Aorta (tissue), 5 donors: ENCODE data around the gene RRM1. TPM values are rescaled to one million over a fixed set of nuclear protein-coding genes. Genes with fewer than 3 reads are reported as not detected.
"Not testable (repeated sequence)": the region's sequence is repeated elsewhere in the genome, so short reads cannot be mapped to it uniquely, and the experiment has no call there.

Experiments used
- ATAC-seq: fragments of 200-7000 bp; cut with Tn5 transposase; one replicate; pipeline ENCODE4 v1.9.1; 2022; ENCODE audit warnings: moderate library complexity; ENCODE audit not compliant: low FRiP score
- DNase-seq, 2 donors: peaks; one replicate each; pipeline ENCODE4 v3.0.0-alpha.2; 2020
- H3K27ac ChIP-seq, 2 donors: one replicate each; pipeline ENCODE4 v1.5.1; 2013; ENCODE audit warnings: low read length in 2 of 2, mild to moderate bottlenecking in 2 of 2, moderate library complexity in 2 of 2, control low read depth in 1 of 2, inconsistent platforms in 1 of 2, low read depth in 1 of 2
- H3K27me3 ChIP-seq, 2 donors: one replicate each; pipeline ENCODE4 v1.6.1; 2013; ENCODE audit warnings: control low read depth in 1 of 2, low read length in 1 of 2, mild to moderate bottlenecking in 1 of 2, moderate library complexity in 1 of 2; ENCODE audit not compliant: insufficient read depth in 2 of 2, control insufficient read depth in 1 of 2
- H3K36me3 ChIP-seq, 2 donors: one replicate each; pipeline ENCODE4 v1.6.1; 2013; ENCODE audit warnings: control low read depth in 1 of 2, low read length in 1 of 2, mild to moderate bottlenecking in 1 of 2; ENCODE audit not compliant: insufficient read depth in 2 of 2, control insufficient read depth in 1 of 2
- H3K4me1 ChIP-seq, 2 donors: one replicate each; pipeline ENCODE4 v1.6.1; 2013; ENCODE audit warnings: low read length in 2 of 2, control low read depth in 1 of 2, mild to moderate bottlenecking in 1 of 2, moderate library complexity in 1 of 2; ENCODE audit not compliant: insufficient read depth in 2 of 2, control insufficient read depth in 1 of 2
- H3K4me3 ChIP-seq, 2 donors: one replicate each; pipeline ENCODE4 v1.5.1; 2013; ENCODE audit warnings: low read length in 2 of 2, control low read depth in 1 of 2, mild to moderate bottlenecking in 1 of 2
- H3K9me3 ChIP-seq: one replicate; pipeline ENCODE4 v1.6.1; 2013; ENCODE audit warnings: mild to moderate bottlenecking, low read length; ENCODE audit not compliant: control insufficient read depth
- WGBS, 2 donors: extraction: QIAGEN DNeasy Blood & Tissue Kit; methylation state at CpG; one replicate each; pipeline ENCODE4 v1.1.7; 2013; 5-methylcytosine and 5-hydroxymethylcytosine counted together
- intact Hi-C, 2 donors: fragments of 100-400 bp; cut with DNase I; formaldehyde crosslinking; loops; one replicate each; pipeline versions ENCODE4 v1.14.2 to v1.15.0; 2022
- polyA plus RNA-seq, 2 donors: library from polyadenylated mRNA; stranded (reverse); fragments of 200-250 nt; gene quantifications; one replicate each; pipeline ENCODE4 v1.2.3, GENCODE V29; 2013
- total RNA-seq, 2 donors: library from RNA; stranded (reverse); fragmentation: NEBNext Ultra II Directional; extraction: Animal tissue kit (Norgen Biotek cat#: 25700); gene quantifications; one replicate each; pipeline ENCODE4 v1.2.1, GENCODE V29; 2021
- donor health status: healthy with polysubstance abuse.
- donor health status: Bipolar disorder and iron deficiency.
- donor health status: DM: no; HTN: no; CAD: no.
- donor health status: DM: no; HTN: no; CAD: no.
- donor health status: DM: yes; HTN: yes; CAD: no.

Gene RRM1
- total and polyA plus RNA-seq, 4 donors, result 17.0 to 33.5 (median 21.7) TPM

GRCh38 chr11:4134806-4135205 lies 40.2 kb downstream of the RRM1 start:
- Histone ChIP-seq H3K27me3 (no peaks in the 10 kb centered on the region), H3K4me3 (no peak overlapping the region), H3K27ac (no peak overlapping the region), H3K9me3 (no peaks in the 10 kb centered on the region), H3K36me3 (peaks cover 3 to 11% of the 10 kb centered on the region in 2 donors), H3K4me1 (no peaks in the 10 kb centered on the region)
- DNase-seq (no peak), ATAC-seq (no peak)
- intact Hi-C loops, result no loop called here

DNA sequence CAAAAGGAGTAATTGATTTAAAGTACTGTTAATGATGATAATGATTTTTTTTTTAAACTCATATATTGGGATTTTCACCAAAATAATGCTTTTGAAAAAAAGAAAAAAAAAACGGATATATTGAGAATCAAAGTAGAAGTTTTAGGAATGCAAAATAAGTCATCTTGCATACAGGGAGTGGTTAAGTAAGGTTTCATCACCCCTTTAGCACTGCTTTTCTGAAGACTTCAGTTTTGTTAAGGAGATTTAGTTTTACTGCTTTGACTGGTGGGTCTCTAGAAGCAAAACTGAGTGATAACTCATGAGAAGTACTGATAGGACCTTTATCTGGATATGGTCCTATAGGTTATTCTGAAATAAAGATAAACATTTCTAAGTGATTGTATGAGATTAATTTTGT lies 43.9 kb downstream of the RRM1 start:
- Histone ChIP-seq H3K4me3 (no peak overlapping the region), H3K36me3 (peaks cover 5 to 8% of the 10 kb centered on the region in 2 donors), H3K27ac (no peak overlapping the region), H3K9me3 (peaks cover 2% of the 10 kb centered on the region), H3K4me1 (no peaks in the 10 kb centered on the region), H3K27me3 (no peaks in the 10 kb centered on the region)
- intact Hi-C loops, result no loop called here
- WGBS, 2 donors, result 94 to 97% methylated on average over 1 of the region's 1 CpG
- ATAC-seq, result no peak
- DNase-seq, result no peak

DNA sequence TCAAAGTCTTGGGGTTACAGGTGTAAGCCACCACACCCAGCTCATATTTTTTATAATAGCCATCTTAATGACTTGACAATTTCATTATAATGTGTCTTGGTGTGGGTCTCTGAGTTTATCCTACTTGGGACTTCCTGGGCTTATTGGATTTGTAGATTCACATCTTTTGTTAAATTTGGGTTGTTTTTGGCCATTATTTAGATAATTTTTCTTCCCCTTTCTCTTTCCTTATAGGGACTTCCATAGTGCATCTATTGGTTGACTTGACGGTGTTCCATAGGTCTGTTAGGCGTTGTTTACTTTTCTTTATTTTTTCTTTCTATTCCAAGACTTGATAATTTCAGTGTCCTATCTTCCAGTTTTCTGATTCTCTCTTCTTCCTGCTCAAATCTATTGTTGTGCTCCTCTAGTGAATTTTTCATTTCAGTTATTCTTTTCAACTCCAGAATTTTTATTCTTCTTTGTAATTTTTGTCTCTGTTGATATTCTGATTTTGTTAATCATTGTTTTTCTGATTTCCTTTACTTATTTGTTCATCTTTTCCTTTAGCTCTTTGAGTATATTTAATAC lies 45.6 kb downstream of the RRM1 start:
- intact Hi-C loops, result no loop called here
- ATAC-seq (no peak), DNase-seq (no peak)
- Histone ChIP-seq H3K36me3 (peaks cover 5% of the 10 kb centered on the region in 2 donors), H3K9me3 (peaks cover 2% of the 10 kb centered on the region), H3K27me3 (no peaks in the 10 kb centered on the region), H3K4me1 (no peaks in the 10 kb centered on the region), H3K27ac (no peak overlapping the region), H3K4me3 (no peak overlapping the region)
- 97 to 98% methylated on average over 2 of the region's 2 CpGs for WGBS, 2 donors

- Histone ChIP-seq H3K4me1 (no peaks in the 10 kb centered on the region), H3K4me3 (no peak overlapping the region), H3K9me3 (no peaks in the 10 kb centered on the region), H3K27ac (no peak overlapping the region), H3K27me3 (no peaks in the 10 kb centered on the region), H3K36me3 (peaks cover 0 to 2% of the 10 kb centered on the region in 2 donors)
- ATAC-seq (no peak), DNase-seq (no peak)
- intact Hi-C loops, result no loop called here
- 74% methylated on average over 7 of the region's 7 CpGs for WGBS, 2 donors
Observed at GRCh38 chr11:4146070-4146771, 51.6 kb downstream of the RRM1 start.

DNA sequence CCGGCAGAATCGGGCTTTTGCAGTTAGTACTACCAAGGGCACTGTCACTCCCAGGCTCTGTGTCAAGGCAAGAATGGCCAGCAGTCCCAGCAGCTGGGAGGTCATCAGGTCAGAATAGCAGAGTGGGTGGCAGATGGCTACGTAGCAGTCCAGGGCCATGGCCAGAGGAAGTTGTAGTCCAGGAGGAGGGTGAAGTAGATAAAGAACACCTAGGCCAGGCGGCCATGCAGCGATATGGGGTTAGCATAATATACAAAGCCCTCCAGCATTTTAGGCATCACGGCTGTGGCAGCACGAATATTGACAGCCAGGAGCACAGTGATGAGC lies 52.1 kb downstream of the RRM1 start:
- Histone ChIP-seq H3K27me3 (no peaks in the 10 kb centered on the region), H3K36me3 (peaks cover 0 to 2% of the 10 kb centered on the region in 2 donors), H3K9me3 (no peaks in the 10 kb centered on the region), H3K4me1 (no peaks in the 10 kb centered on the region), H3K27ac (no peak overlapping the region), H3K4me3 (no peak overlapping the region)
- no peak for DNase-seq
- WGBS, 2 donors, result 87 to 89% methylated on average over 7 of the region's 7 CpGs
- intact Hi-C loops, result no loop called here
- no peak for ATAC-seq

GRCh38 chr11:4154503-4154902 lies 59.9 kb downstream of the RRM1 start:
- DNase-seq, result no peak
- Histone ChIP-seq H3K27me3 (no peaks in the 10 kb centered on the region), H3K4me3 (no peak overlapping the region), H3K4me1 (no peaks in the 10 kb centered on the region), H3K27ac (no peak overlapping the region), H3K9me3 (no peaks in the 10 kb centered on the region), H3K36me3 (no peaks in the 10 kb centered on the region)
- intact Hi-C loops, result no loop called here
- no peak for ATAC-seq

GRCh38 chr11:4156571-4156970 lies 62.0 kb downstream of the RRM1 start:
- no peaks in the 10 kb centered on the region for H3K27me3 ChIP-seq
- H3K4me3 ChIP-seq, result no peak overlapping the region
- no peaks in the 10 kb centered on the region for H3K4me1 ChIP-seq
- ATAC-seq (no peak), DNase-seq (no peak)
- no peaks in the 10 kb centered on the region for H3K36me3 ChIP-seq
- intact Hi-C loops, result no loop called here
- H3K27ac ChIP-seq, result no peak overlapping the region
- no peaks in the 10 kb centered on the region for H3K9me3 ChIP-seq

- ATAC-seq, H3K9me3 ChIP-seq, H3K27me3 ChIP-seq, H3K4me3 ChIP-seq, H3K4me1 ChIP-seq, DNase-seq, intact Hi-C loops, H3K36me3 ChIP-seq, H3K27ac ChIP-seq: not testable (repeated sequence)
- 75 to 100% methylated on average over 1 of the region's 1 CpG for WGBS, 2 donors
Observed at GRCh38 chr11:4158818-4159217, 64.2 kb downstream of the RRM1 start.

GRCh38 chr11:4161305-4161704 lies 66.7 kb downstream of the RRM1 start:
- H3K27me3 ChIP-seq, result no peaks in the 10 kb centered on the region
- H3K36me3 ChIP-seq, result no peaks in the 10 kb centered on the region
- H3K4me1 ChIP-seq, result no peaks in the 10 kb centered on the region
- no peak overlapping the region for H3K27ac ChIP-seq
- WGBS, 2 donors, result 89 to 90% methylated on average over 1 of the region's 1 CpG
- ATAC-seq (no peak), DNase-seq (no peak)
- no peak overlapping the region for H3K4me3 ChIP-seq
- no peaks in the 10 kb centered on the region for H3K9me3 ChIP-seq
- intact Hi-C loops, result no loop called here
